Measurements from ENCODE around the gene RALGDS.

DNA sequence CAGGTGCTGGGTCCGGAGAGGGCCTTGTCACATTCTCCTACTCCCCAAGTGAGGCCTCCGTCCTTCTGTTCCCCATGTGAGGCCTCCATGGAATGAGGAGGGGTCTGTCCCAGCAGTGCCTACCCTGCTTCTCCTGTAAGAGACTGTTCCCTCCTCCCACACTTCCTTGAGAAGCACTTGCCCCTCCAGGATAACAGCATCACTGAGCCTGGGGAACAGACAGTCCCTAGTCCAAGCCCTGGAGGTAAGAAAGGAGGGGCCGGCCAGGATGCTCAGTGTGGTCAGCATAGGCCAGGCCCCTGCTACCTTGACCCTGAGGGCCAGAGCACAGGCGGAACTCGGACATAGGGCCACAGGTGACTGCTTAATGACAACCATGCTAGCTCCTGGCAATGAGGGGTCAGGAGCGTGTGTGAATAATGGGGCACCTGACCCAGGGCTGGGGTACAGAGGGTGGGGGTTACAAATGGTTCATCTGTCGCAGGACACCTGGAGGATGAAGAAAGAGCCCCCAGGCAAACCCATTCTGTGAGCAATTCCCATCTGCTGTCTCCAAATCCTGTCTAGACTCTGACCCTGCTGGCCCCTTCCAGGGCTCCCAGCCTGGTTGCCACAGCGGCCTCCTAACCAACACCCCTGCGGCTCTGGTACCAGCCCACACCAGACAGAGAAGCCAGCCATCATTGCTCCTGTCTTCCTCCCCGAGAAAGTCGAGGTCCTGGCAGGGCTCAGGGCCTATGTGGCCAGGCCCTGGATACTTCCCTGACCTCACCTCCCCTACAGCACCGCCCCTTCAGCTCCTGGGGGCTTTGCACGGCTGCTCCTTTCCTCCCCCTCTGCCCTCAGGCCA is 20.3 kb downstream of the RALGDS start:
- TF ChIP-seq, protein P1, sequence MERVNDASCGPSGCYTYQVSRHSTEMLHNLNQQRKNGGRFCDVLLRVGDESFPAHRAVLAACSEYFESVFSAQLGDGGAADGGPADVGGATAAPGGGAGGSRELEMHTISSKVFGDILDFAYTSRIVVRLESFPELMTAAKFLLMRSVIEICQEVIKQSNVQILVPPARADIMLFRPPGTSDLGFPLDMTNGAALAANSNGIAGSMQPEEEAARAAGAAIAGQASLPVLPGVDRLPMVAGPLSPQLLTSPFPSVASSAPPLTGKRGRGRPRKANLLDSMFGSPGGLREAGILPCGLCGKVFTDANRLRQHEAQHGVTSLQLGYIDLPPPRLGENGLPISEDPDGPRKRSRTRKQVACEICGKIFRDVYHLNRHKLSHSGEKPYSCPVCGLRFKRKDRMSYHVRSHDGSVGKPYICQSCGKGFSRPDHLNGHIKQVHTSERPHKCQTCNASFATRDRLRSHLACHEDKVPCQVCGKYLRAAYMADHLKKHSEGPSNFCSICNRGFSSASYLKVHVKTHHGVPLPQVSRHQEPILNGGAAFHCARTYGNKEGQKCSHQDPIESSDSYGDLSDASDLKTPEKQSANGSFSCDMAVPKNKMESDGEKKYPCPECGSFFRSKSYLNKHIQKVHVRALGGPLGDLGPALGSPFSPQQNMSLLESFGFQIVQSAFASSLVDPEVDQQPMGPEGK (CRISPR knock-in tag; IDR thresholded peaks at IDR 0.05; ENCODE audit: borderline replicate concordance), result no peak
- TF ChIP-seq TCF4 (CRISPR knock-in tag; IDR thresholded peaks at IDR 0.05; ENCODE audit: borderline replicate concordance) (no peak), ZFP30 (CRISPR knock-in tag; IDR thresholded peaks at IDR 0.05) (no peak), ZFP3 (CRISPR knock-in tag; IDR thresholded peaks at IDR 0.05) (no peak)
